Head of caudate nucleus (tissue), 42 donors: ENCODE measurements around the gene WDR90.
"Not testable (repeated sequence)": the region's sequence is repeated elsewhere in the genome, so short reads cannot be mapped to it uniquely, and the experiment has no call there.

Source experiments
- DNase-seq, 42 donors: peaks; one replicate each; pipeline versions ENCODE4 v3.0.0 to v3.0.0-alpha.2; 2020 to 2021; ENCODE audit warnings: mixed read lengths in 7 of 42
- intact Hi-C: fragments of 100-400 bp; cut with DNase I; formaldehyde crosslinking; loops from one replicate; pipeline ENCODE4 v1.15.0; 2022

The WDR90 gene

GRCh38 chr16:680625-680945, 31.4 kb downstream of the WDR90 start:
- intact Hi-C loops = no loop called here
- DNase-seq = no peak

DNA sequence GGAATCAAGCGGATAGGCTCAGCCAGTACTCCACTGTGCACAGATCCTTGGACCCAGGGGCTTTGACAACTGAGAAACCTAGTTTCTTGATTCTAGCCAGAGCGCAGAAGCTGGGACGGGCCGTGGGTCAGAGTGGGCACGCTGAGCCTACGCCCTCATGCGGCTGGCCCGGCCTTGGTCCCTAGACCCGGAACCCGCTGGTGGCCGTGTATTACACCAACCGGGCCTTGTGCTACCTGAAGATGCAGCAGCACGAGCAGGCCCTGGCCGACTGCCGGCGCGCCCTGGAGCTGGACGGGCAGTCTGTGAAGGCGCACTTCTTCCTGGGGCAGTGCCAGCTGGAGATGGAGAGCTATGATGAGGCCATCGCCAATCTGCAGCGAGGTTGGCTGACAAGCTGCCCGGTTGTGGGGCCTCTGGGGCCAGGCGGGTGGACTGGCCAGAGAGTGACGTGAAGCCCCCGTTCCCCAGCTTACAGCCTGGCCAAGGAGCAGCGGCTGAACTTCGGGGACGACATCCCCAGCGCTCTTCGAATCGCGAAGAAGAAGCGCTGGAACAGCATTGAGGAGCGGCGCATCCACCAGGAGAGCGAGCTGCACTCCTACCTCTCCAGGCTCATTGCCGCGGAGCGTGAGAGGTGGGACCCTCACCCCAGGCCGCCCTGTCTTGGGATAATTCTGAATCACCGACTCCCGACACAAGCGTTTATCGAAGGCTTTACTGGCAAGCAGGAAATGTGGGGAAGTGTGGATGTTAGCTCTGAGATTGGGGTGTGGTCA, 32.0 kb downstream of the WDR90 start:
- intact Hi-C loops = no loop called here
- no peak for DNase-seq

GRCh38 chr16:681746-682427, 32.7 kb downstream of the WDR90 start:
- intact Hi-C loops = no loop called here
- DNase-seq = no peak

DNA sequence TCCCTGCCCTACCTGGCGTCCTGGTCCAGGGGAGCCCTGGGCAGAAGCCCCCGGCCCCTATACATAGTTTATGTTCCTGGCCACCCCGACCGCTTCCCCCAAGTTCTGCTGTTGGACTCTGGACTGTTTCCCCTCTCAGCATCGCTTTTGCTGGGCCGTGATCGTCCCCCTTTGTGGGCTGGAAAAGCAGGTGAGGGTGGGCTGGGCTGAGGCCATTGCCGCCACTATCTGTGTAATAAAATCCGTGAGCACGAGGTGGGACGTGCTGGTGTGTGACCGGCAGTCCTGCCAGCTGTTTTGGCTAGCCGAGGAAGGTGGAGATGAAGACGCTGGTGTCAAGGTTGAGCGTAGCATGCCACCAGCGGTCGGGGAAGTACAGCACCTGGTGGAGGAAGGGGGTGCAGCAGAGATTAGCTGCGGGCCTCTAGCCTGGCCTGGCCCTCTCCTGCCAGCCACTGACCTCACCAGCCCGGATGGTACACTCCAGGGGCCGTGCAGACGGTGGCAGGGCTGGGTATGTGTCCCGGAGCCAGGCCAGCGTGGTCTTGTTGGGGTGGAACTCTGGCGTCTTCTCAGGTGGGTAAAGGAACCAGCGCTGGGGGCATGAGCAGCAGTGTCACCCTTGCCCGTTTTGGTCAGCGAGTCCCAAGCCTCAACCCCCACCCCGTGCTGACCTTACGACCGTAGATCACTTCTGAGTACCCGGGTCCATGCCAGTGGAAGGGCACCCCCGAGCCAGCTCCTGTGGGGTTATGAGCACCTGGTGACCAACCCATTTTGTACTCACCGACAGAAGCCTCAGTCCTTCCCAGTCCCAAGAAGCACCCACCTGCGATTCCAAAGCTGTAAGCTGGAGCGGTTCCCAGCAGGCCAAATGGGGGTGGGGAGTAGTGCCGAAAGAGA, 33.6 kb downstream of the WDR90 start:
- intact Hi-C loops = no loop called here

GRCh38 chr16:683396-684070, 34.4 kb downstream of the WDR90 start:
- intact Hi-C loops = no loop called here
- DNase-seq = no peak

More for the DNA sequence above, 33.6 kb downstream of the WDR90 start:
- no peak for DNase-seq

- intact Hi-C loops = no loop called here
- peak; percentile 92 to 99 (median 98) for DNase-seq
Observed at GRCh38 chr16:684071-684794, 35.1 kb downstream of the WDR90 start, which contains the start of gene JMJD8. TSS of gene JMJD8 (minus strand) at chr16:684334. CDS start at chr16:684319, 15 bp downstream.

DNA sequence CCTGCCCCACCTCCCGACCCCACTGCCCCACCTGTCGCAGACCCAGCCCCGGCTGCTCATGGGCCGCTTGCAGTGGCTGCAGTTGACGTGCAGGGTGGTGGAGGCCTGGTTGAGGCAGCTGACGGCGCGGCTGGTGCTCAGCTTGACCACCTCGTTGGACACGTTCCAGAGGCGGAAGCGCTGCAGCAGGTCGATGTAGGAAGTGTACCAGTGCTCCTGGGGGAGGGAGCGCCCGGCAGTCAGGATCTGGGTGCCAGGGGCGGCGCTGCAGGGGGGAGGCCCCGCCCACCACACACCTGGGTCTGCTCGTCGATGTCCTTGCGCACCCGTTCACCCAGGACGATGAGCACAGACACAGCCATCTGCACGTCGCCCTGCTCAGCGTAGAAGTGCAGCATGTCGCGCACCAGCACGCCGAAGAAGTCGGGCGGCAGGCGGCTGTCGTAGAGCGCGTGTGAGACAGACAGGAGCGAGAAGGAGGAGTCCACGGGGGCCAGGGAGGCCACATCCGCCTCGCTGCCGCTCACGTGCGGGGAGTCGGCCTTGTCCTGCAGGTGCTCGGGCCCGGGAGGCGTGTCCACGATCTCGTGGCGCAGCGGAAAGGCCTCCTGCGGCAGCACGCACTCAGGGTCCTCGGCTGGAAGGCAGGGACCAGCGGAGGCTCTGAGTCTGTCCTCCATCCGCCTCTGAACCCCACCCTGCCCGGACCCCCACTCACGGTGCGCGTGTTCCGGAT, 36.0 kb downstream of the WDR90 start:
- no peak for DNase-seq
- intact Hi-C loops = no loop called here

DNA sequence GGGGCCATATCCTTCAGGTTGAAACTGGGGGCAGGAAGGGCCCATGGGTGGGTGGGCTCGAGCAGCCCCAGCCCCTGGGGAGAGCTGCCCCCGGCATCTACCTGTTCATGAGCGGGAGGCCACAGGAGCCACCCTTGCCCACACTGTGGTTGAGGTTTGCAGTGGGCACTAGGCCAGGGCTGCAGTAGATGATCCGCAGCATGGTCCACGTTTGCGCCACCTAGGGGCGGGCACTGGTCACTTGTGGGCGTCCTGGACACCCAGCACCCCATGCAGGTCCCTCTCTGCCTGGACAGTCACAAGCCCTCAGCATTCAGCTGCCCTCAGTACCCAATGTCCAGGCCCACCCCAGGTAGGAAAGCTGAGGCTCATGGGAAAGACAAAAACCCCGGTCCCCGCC, 36.8 kb downstream of the WDR90 start:
- no peak for DNase-seq
- intact Hi-C loops = no loop called here

DNA sequence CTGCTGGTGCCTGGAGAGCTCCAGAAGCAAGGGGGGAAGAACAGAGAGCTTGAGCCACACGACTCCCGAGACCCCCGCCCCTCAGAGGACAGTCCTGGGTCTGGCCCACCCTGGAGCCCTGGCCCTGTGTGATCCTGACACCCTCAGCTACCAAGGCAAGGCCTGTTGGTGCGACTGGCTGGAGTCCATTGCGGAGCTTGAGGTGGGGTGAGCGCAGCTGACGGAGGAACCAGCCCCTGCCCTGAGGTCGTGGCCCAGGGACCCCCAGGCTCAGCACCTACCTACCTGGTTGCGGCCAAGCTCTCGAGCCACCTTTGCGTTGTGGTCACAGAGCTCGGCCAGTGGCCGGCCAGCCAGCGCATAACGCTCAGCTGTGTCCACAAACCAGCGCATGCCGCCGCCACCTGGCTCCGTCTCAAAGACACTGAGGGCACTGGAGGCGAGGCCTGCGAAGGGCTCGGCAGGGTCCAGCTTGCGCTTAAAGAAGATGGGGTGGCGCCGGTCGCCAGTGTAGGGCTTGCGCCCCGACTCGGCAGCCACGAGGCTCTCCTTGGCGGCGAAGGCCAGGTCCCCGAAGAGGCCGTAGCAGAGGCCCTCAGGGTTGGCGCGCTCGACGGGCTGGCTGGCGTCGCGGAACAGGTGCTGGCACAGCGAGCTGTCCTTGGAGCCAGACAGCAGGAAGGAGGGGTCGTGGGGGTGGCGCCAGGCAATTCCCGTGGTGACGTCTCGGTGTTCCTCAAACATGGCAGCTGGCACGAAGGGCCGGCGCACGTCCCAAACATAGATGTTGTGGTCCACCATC, 37.5 kb downstream of the WDR90 start:
- intact Hi-C loops = no loop called here
- no peak for DNase-seq

- DNase-seq = no peak
- intact Hi-C loops = no loop called here
Observed at GRCh38 chr16:687499-687898, 38.3 kb downstream of the WDR90 start.

DNA sequence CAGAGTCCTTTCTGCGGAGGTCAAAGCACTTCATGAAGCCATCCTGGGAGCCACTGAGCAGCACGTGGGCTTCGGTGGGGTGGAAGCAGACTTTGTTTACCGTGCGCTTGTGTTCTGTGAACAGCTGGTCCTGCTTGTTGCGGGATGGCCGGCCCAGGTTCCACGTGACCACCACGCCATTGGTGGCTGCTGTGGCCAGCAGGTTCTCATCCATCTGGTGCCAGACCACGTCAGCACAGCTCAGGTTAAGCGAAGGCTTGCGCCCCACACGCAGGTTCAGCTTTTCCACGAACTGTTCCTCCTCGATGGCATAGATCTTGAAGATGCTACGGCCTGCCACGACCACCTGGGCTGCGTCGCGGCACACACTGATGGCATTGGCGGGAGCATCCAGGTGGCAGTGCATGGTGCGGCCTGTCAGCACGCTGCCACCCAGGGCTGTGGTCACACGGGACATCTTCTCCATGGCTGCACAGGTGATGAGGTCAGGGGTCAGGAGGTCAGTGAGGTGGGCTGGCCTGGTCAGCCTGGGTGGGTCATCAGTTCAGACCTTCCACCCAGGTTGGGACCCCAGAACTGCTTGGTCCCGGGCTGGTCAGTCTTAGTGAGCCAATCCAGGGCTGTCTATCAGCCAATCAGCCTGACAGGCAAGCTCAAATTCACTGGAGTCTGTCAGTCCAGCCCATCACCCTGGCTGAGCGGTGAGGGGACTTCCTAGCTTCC, 40.2 kb downstream of the WDR90 start:
- intact Hi-C loops = no loop called here
- no peak for DNase-seq

GRCh38 chr16:691242-691641, 42.1 kb downstream of the WDR90 start:
- DNase-seq, intact Hi-C loops: not testable (repeated sequence)

DNA sequence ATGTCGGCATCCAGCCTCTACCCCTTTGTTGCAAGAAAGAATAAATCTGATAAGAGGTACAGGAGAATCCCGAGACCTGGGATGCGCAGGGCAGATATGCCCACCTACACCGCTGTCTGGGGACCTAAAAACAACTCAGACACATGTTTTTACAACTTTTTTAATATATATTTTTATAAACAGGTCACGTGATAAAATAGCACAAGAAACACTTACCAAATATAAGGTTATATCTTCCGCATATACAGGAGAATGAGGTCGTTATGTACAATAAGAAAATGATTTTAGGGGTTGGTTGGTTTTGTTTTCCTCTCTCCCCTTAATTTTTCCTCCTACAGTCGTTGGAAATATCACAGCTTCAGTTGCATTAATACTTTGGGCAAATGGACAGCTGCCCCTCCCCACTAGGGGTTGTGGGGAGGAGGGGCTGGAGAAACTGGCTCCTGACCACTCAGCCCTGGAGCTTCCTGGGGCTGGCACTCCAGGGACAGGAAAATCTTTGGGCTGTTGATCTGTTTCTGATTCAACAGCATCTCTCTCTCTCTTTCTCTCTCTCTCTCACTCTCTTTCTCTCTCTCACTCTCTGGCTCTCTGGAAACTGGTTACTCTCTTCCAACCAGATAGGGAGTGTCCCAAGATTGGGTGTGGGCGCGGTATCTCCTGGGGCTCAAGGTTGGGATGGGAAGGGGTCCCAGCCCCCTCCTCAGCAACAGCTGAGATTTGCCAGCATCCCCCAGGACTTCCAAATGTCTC, 43.4 kb downstream of the WDR90 start:
- intact Hi-C loops = no loop called here
- DNase-seq = no peak

DNA sequence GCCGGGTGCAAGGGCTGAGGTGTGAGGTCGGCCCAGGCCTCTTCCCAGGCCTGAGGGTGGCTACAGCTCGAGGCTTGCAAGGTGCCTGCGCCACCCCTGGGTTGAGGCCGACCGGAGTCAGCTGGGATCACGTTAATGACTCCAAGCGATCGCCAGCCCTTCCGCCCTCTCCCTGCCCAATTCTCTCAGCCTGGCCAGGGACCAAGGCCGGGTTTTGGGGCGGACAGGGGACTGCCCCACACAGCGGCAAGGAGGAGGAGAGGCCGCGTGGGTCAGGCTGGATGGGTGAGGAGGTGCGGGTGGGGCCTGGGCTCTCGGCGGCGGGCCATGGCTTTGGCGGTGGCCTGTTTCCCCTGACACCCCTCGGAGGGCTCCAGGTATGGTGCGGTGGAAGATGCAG, 44.2 kb downstream of the WDR90 start:
- intact Hi-C loops = no loop called here
- no peak for DNase-seq

GRCh38 chr16:693766-694165, 44.6 kb downstream of the WDR90 start:
- intact Hi-C loops = no loop called here
- DNase-seq = no peak
